Measurements from ENCODE around the gene KIAA1217. TPM values are rescaled to one million over a fixed set of nuclear protein-coding genes. Genes with fewer than 3 reads are reported as not detected.

The KIAA1217 gene
- total RNA-seq, 1 donor from 2014 or later: 161 TPM

DNA sequence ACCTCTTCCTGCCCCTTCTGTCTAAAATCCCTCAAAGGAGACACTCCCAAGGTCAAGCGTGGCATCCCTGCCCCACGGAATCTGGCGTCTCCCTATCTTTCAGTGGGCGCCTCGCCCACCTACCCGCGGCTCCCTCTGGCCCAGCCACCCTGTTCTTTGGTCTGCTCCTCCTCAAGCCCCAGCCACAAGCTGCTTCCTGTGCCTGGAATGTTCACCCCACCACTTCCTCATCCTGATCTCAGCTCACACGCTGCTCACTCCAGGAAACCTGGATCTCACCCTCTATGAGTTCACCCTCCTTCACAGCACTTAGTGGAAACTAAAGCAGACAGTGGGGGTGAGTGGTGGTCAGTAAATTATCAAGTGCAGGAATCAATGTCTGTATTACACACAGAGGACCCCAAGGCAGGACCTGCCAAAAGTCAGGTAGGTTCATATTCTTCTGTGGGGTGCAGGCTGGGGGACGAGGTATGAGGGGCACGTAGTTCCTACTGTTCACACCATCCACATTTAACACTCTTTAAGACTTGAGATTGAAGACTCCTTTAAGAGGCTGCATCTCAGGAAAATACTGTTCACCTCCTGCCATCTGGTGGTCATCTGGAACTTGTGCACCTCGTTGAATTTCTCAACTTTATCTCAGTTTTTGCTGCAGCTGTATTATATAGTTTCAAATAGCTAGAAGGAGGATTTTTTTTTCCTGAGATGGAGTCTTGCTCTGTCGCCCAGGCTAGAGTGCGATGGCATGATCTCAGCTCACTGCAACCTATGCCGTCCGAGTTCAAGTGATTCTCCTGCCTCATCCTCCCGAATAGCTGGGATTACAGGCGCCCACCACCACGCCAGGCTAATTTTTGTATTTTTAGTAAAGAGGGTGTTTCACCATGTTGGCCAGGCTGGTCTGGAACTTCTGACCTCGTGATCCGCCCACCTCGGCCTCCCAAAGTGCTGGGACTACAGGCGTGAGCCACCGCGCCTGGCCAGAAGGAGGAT lies 348.1 kb downstream of the KIAA1217 start:
- Mint-ChIP-seq H3K9me3 (no peaks in the 10 kb centered on the region), H3K27me3 (ENCODE audit: low read depth) (peaks cover 6% of the 10 kb centered on the region), H3K4me3 (no peak overlapping the region), H3K4me1 (peaks cover 24% of the 10 kb centered on the region), H3K36me3 (no peaks in the 10 kb centered on the region), H3K27ac (peak overlapping the region; percentile 48)
- TF ChIP-seq, protein P1, sequence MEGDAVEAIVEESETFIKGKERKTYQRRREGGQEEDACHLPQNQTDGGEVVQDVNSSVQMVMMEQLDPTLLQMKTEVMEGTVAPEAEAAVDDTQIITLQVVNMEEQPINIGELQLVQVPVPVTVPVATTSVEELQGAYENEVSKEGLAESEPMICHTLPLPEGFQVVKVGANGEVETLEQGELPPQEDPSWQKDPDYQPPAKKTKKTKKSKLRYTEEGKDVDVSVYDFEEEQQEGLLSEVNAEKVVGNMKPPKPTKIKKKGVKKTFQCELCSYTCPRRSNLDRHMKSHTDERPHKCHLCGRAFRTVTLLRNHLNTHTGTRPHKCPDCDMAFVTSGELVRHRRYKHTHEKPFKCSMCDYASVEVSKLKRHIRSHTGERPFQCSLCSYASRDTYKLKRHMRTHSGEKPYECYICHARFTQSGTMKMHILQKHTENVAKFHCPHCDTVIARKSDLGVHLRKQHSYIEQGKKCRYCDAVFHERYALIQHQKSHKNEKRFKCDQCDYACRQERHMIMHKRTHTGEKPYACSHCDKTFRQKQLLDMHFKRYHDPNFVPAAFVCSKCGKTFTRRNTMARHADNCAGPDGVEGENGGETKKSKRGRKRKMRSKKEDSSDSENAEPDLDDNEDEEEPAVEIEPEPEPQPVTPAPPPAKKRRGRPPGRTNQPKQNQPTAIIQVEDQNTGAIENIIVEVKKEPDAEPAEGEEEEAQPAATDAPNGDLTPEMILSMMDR (IDR thresholded peaks at IDR 0.05; ENCODE audit: unreplicated experiment): peak; percentile 89
- DNase-seq (ENCODE audit: low spot score in 2 of 2, unreplicated experiment in 2 of 2): no peak

DNA sequence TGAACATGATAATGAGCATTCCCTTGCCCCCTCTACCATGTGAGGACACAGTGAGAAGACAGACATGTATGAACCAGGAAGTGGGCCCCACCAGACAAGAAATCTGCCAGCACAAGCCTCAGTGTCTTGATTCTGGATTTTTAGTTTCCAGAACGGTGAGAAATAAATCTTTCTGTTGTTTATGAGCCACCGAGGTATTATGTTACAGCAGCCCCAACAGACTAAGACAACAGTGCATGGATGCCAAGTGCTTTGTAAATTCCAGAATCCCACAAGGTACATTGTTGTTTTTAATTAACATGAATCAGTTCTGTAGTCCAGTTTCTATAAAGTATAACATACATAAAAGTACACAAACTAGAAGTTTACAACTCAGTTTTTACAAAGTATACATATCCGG lies 352.5 kb downstream of the KIAA1217 start:
- Mint-ChIP-seq H3K27me3 (ENCODE audit: low read depth) (no peaks in the 10 kb centered on the region), H3K4me3 (no peak overlapping the region), H3K9me3 (peaks cover 6% of the 10 kb centered on the region), H3K27ac (peak overlapping the region; percentile 7), H3K4me1 (peaks cover 19% of the 10 kb centered on the region), H3K36me3 (no peaks in the 10 kb centered on the region)
- DNase-seq (ENCODE audit: low spot score in 2 of 2, unreplicated experiment in 2 of 2): no peak
- TF ChIP-seq, protein P1 (IDR thresholded peaks at IDR 0.05; ENCODE audit: unreplicated experiment): no peak

DNA sequence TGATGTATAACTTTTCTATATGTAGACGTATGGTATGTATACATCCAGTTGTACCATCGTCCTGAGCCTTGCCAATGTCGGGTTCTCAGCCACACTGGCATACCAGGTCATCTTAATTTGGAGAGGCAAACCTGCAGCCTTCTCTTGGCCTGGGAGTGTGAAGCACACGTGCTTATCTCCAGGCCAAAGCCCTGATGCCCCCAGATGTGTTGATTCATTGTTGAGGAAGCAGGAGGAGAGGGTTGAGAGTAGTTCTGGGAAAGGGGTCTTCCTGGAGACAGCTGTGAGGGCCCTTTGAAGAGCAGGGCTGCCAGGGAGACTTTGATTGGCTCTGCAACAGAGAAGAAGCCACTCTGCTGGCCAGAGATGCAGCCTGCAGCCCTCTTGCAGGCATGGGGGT lies 359.1 kb downstream of the KIAA1217 start:
- Mint-ChIP-seq H3K4me1 (peaks cover 4% of the 10 kb centered on the region), H3K4me3 (no peak overlapping the region), H3K27ac (no peak overlapping the region), H3K9me3 (peaks cover 6% of the 10 kb centered on the region), H3K36me3 (no peaks in the 10 kb centered on the region), H3K27me3 (ENCODE audit: low read depth) (peaks cover 6% of the 10 kb centered on the region)
- no peak for DNase-seq (ENCODE audit: low spot score in 2 of 2, unreplicated experiment in 2 of 2)
- TF ChIP-seq, protein P1 (IDR thresholded peaks at IDR 0.05; ENCODE audit: unreplicated experiment): no peak

DNA sequence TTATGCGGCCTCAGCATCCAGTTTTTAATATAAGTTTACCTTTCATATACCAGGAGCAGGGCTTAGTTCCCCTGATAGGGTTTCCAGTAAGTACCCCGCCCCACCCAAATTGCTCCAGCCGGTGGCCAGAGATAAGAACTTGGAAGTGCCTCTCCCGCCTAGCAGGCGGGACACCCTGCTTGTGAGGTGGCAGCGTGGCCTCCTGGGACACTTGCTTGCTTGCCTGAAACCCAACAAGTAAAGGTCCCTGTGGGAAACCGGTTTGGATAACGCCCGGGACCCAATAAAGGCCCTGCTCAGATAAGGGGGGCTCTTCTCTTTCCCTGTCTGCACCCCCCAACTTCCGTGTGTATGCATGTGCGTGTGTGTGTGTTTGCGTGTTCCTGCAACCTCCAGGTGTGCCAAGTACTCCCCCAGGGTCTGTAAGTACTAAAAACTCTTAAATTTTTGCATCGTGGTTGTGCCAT lies 360.4 kb downstream of the KIAA1217 start:
- TF ChIP-seq, protein P1 (IDR thresholded peaks at IDR 0.05; ENCODE audit: unreplicated experiment): no peak
- peaks cover 3% of the 10 kb centered on the region for H3K9me3 Mint-ChIP-seq
- H3K27me3 Mint-ChIP-seq (ENCODE audit: low read depth): peaks cover 6% of the 10 kb centered on the region
- no peak for DNase-seq (ENCODE audit: low spot score in 2 of 2, unreplicated experiment in 2 of 2)
- H3K4me1 Mint-ChIP-seq: peaks cover 4% of the 10 kb centered on the region
- H3K27ac Mint-ChIP-seq: no peak overlapping the region
- H3K4me3 Mint-ChIP-seq: no peak overlapping the region
- no peaks in the 10 kb centered on the region for H3K36me3 Mint-ChIP-seq

DNA sequence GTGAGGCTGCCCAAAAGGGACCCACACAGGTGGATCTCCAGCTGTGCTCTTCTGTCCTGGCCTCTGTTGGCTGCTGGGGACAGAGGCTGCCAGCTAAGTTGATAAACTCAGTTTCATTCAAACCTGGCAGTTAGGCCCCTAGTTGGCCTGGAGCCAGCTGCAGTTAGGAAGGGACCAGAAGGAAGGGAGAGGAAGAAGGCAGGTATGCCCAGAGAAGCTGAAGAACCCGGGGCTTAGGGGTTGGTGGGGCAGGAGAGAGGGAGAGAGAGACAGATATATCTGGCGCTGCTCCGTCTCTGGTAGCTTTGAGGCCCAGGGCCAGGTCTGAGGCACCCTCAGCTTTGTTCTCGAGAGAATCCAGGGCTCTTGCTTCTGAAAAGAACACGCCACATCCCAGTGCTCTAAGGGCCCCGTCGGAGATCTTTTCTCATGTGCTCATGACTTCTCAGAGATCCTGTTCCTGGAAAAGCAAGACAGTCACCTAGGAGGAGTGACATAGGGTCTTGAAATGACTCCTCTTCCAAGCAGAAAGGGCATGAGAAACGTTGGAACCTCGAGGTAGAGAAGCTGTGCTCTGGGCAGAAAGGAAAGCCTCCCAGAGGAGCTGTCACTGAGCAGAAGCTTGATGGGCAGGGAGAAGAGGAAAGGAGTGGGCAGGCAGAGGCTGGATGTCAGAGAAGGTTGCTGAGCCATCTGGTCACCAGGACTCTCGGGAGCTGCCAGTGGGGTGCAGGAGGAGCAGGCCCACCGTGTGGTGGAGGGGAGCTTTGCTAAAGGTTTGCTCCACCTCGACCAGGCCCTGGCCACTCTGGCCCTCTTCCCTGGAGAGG lies 361.1 kb downstream of the KIAA1217 start:
- no peaks in the 10 kb centered on the region for H3K36me3 Mint-ChIP-seq
- no peak overlapping the region for H3K27ac Mint-ChIP-seq
- TF ChIP-seq, protein P1 (IDR thresholded peaks at IDR 0.05; ENCODE audit: unreplicated experiment): no peak

More for the DNA sequence above, 361.1 kb downstream of the KIAA1217 start:
- H3K27me3 Mint-ChIP-seq (ENCODE audit: low read depth): peaks cover 6% of the 10 kb centered on the region
- H3K4me1 Mint-ChIP-seq: peaks cover 11% of the 10 kb centered on the region
- H3K4me3 Mint-ChIP-seq: no peak overlapping the region
- no peaks in the 10 kb centered on the region for H3K9me3 Mint-ChIP-seq
- DNase-seq (ENCODE audit: low spot score in 2 of 2, unreplicated experiment in 2 of 2): no peak
